ENCODE data around the gene TRMT61A.

DNA sequence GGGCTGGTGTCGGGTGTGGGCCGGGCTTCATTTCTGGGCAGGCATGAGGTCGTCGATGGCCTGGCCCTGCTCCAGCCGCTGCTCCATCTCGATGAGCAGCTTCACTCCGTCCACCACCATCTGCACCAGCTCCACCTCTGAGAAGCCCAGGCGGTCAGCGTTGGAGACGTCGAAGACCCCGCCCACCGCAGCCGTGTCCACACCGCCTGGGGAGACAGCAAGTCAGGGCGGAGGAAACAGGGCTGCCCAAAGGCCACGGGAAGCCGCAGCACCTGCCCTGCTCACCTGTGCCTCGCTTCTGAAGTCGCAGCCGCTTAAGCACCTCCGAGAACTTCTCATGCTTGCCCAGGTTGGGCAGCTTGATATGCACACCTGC lies 9.2 kb upstream of the TRMT61A start:
- TF ChIP-seq, protein P1, sequence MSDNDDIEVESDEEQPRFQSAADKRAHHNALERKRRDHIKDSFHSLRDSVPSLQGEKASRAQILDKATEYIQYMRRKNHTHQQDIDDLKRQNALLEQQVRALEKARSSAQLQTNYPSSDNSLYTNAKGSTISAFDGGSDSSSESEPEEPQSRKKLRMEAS (IDR thresholded peaks at IDR 0.05; ENCODE audit: low read depth), result no peak
- TF ChIP-seq, protein P2, sequence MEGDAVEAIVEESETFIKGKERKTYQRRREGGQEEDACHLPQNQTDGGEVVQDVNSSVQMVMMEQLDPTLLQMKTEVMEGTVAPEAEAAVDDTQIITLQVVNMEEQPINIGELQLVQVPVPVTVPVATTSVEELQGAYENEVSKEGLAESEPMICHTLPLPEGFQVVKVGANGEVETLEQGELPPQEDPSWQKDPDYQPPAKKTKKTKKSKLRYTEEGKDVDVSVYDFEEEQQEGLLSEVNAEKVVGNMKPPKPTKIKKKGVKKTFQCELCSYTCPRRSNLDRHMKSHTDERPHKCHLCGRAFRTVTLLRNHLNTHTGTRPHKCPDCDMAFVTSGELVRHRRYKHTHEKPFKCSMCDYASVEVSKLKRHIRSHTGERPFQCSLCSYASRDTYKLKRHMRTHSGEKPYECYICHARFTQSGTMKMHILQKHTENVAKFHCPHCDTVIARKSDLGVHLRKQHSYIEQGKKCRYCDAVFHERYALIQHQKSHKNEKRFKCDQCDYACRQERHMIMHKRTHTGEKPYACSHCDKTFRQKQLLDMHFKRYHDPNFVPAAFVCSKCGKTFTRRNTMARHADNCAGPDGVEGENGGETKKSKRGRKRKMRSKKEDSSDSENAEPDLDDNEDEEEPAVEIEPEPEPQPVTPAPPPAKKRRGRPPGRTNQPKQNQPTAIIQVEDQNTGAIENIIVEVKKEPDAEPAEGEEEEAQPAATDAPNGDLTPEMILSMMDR (IDR thresholded peaks at IDR 0.05), result no peak
- TF ChIP-seq, protein P3, sequence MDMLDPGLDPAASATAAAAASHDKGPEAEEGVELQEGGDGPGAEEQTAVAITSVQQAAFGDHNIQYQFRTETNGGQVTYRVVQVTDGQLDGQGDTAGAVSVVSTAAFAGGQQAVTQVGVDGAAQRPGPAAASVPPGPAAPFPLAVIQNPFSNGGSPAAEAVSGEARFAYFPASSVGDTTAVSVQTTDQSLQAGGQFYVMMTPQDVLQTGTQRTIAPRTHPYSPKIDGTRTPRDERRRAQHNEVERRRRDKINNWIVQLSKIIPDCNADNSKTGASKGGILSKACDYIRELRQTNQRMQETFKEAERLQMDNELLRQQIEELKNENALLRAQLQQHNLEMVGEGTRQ (IDR thresholded peaks at IDR 0.05; ENCODE audit: borderline replicate concordance, low read depth, low read length), result no peak
- TF ChIP-seq NFIC (IDR thresholded peaks at IDR 0.05; ENCODE audit: borderline replicate concordance) (no peak), POLR2AphosphoS5 (IDR thresholded peaks at IDR 0.05; ENCODE audit: low read depth, low read length) (no peak), ELF1 (IDR thresholded peaks at IDR 0.05) (no peak)

All from SK-N-SH (cell line).